ENCODE data around the gene MACO1. TPM values are rescaled to one million over a fixed set of nuclear protein-coding genes. Genes with fewer than 3 reads are reported as not detected.
"Not testable (repeated sequence)": the region's sequence is repeated elsewhere in the genome, so short reads cannot be mapped to it uniquely, and the experiment has no call there.

MACO1 gene
- total RNA-seq, 2 experiments from 2014 or later = 15.8 to 16.3 TPM

- H3K27me3 Mint-ChIP-seq; CTCF ChIA-PET; H3K4me1 Mint-ChIP-seq; H3K9me3 Mint-ChIP-seq; H3K36me3 Mint-ChIP-seq (ENCODE audit: low read depth); POLR2A ChIA-PET; H3K27ac Mint-ChIP-seq; H3K4me3 Mint-ChIP-seq; DNase-seq: not testable (repeated sequence)
These were observed 20.9 kb upstream of the MACO1 start for GRCh38 chr1:25409641-25410427.

GRCh38 chr1:25412872-25413623, 17.6 kb upstream of the MACO1 start:
- H3K27me3 Mint-ChIP-seq; CTCF ChIA-PET; H3K27ac Mint-ChIP-seq; DNase-seq; H3K36me3 Mint-ChIP-seq (ENCODE audit: low read depth); H3K4me3 Mint-ChIP-seq; H3K4me1 Mint-ChIP-seq; H3K9me3 Mint-ChIP-seq; POLR2A ChIA-PET: not testable (repeated sequence)

GRCh38 chr1:25414157-25414556, 16.5 kb upstream of the MACO1 start:
- H3K27ac Mint-ChIP-seq; H3K36me3 Mint-ChIP-seq (ENCODE audit: low read depth); H3K4me3 Mint-ChIP-seq; H3K4me1 Mint-ChIP-seq; DNase-seq; POLR2A ChIA-PET; CTCF ChIA-PET; H3K27me3 Mint-ChIP-seq; H3K9me3 Mint-ChIP-seq: not testable (repeated sequence)

GRCh38 chr1:25414578-25414977, 16.1 kb upstream of the MACO1 start:
- H3K27ac Mint-ChIP-seq; H3K9me3 Mint-ChIP-seq; H3K36me3 Mint-ChIP-seq (ENCODE audit: low read depth); H3K4me3 Mint-ChIP-seq; DNase-seq; H3K4me1 Mint-ChIP-seq; CTCF ChIA-PET; POLR2A ChIA-PET; H3K27me3 Mint-ChIP-seq: not testable (repeated sequence)

GRCh38 chr1:25417280-25417679, 13.4 kb upstream of the MACO1 start:
- H3K9me3 Mint-ChIP-seq; POLR2A ChIA-PET; H3K27ac Mint-ChIP-seq; H3K36me3 Mint-ChIP-seq (ENCODE audit: low read depth); H3K27me3 Mint-ChIP-seq; H3K4me3 Mint-ChIP-seq; H3K4me1 Mint-ChIP-seq; DNase-seq; CTCF ChIA-PET: not testable (repeated sequence)

- H3K4me1 Mint-ChIP-seq; H3K27ac Mint-ChIP-seq; POLR2A ChIA-PET; H3K9me3 Mint-ChIP-seq; CTCF ChIA-PET; DNase-seq; H3K36me3 Mint-ChIP-seq (ENCODE audit: low read depth); H3K4me3 Mint-ChIP-seq: not testable (repeated sequence)
- H3K27me3 Mint-ChIP-seq = peaks cover 10% of the 10 kb centered on the region
These were observed 11.4 kb upstream of the MACO1 start for GRCh38 chr1:25419339-25419738.

GRCh38 chr1:25420715-25421114, 10.0 kb upstream of the MACO1 start, which contains the start of gene RHCE:
Gene RHCE, minus strand, starts transcription at chr1:25420825. Its CDS starts 39 bp downstream, at chr1:25420786.
- CTCF ChIA-PET; H3K9me3 Mint-ChIP-seq; H3K36me3 Mint-ChIP-seq (ENCODE audit: low read depth); H3K4me3 Mint-ChIP-seq; H3K4me1 Mint-ChIP-seq; DNase-seq; POLR2A ChIA-PET; H3K27ac Mint-ChIP-seq: not testable (repeated sequence)
- peaks cover 10% of the 10 kb centered on the region for H3K27me3 Mint-ChIP-seq

- H3K9me3 Mint-ChIP-seq; H3K36me3 Mint-ChIP-seq (ENCODE audit: low read depth); DNase-seq; H3K4me1 Mint-ChIP-seq; POLR2A ChIA-PET; H3K27ac Mint-ChIP-seq; CTCF ChIA-PET; H3K4me3 Mint-ChIP-seq: not testable (repeated sequence)
- peaks cover 10% of the 10 kb centered on the region for H3K27me3 Mint-ChIP-seq
These were observed 7.5 kb upstream of the MACO1 start for GRCh38 chr1:25423206-25423605.

- DNase-seq = no peak
- Mint-ChIP-seq H3K9me3 (no peaks in the 10 kb centered on the region), H3K4me1 (peaks cover 7% of the 10 kb centered on the region), H3K27me3 (peaks cover 10% of the 10 kb centered on the region), H3K4me3 (no peak overlapping the region), H3K36me3 (ENCODE audit: low read depth) (no peaks in the 10 kb centered on the region), H3K27ac (no peak overlapping the region)
- ChIA-PET POLR2A (no interaction called here), CTCF (no interaction called here)
These were observed 5.3 kb upstream of the MACO1 start for GRCh38 chr1:25425098-25426085.

GRCh38 chr1:25427696-25428095, 3.0 kb upstream of the MACO1 start:
- no peak for DNase-seq
- no peak overlapping the region for H3K27ac Mint-ChIP-seq
- no peaks in the 10 kb centered on the region for H3K9me3 Mint-ChIP-seq
- POLR2A ChIA-PET = interaction anchor here (0.7 to 2.0 kb wide), 5 partner anchors 9 to 393 kb away, joined by 3 to 7 read pairs (median 4); partner anchors contain the start of genes MTFR1L and SYF2
- H3K4me3 Mint-ChIP-seq = no peak overlapping the region
- H3K4me1 Mint-ChIP-seq = peaks cover 18% of the 10 kb centered on the region
- CTCF ChIA-PET = no interaction called here
- peaks cover 4% of the 10 kb centered on the region for H3K36me3 Mint-ChIP-seq (ENCODE audit: low read depth)
- H3K27me3 Mint-ChIP-seq = peaks cover 6% of the 10 kb centered on the region

- H3K27ac Mint-ChIP-seq = no peak overlapping the region
- H3K4me1 Mint-ChIP-seq = peaks cover 28% of the 10 kb centered on the region
- POLR2A ChIA-PET = interaction anchor here (0.7 to 2.0 kb wide), 3 partner anchors 8 to 392 kb away, joined by 4 to 7 read pairs (median 5); partner anchors contain the start of genes MTFR1L and SYF2
- CTCF ChIA-PET = interaction anchor here (0.6 kb wide), 1 partner anchor 92 kb away, joined by 3 read pairs; no protein-coding TSS in a partner anchor
- H3K9me3 Mint-ChIP-seq = no peaks in the 10 kb centered on the region
- no peaks in the 10 kb centered on the region for H3K27me3 Mint-ChIP-seq
- peak overlapping the region; percentile 2 for H3K4me3 Mint-ChIP-seq
- peaks cover 4% of the 10 kb centered on the region for H3K36me3 Mint-ChIP-seq (ENCODE audit: low read depth)
- DNase-seq = no peak
These were observed 2.1 kb upstream of the MACO1 start for GRCh38 chr1:25428475-25429166.

All from activated CD4-positive, alpha-beta memory T cell treated with anti-CD3 and anti-CD28 coated beads, Interleukin-2, amount 10 ng/mL, durations not matched to agents 7 days and 5 days (primary cell).